Activated CD4-positive, alpha-beta T cell treated with anti-CD3 and anti-CD28 coated beads, Interleukin-2, Interleukin-6, amounts not matched to agents 100 ng/mL and 50 ng/mL, durations not matched to agents 16 hours and 8 hours (primary cell): ENCODE data around the gene MEGF11.

Experiments used
- DNase-seq: peaks from one replicate; pipeline ENCODE4 v3.0.0-alpha.2; 2020

The MEGF11 gene

GRCh38 chr15:65926899-65927298, 326.7 kb downstream of the MEGF11 start:
- peak; percentile 19 for DNase-seq

- DNase-seq: no peak
These were observed 327.1 kb downstream of the MEGF11 start for GRCh38 chr15:65926459-65926858.

GRCh38 chr15:65925338-65925737, 328.2 kb downstream of the MEGF11 start:
- no peak for DNase-seq

GRCh38 chr15:65924004-65924403, 329.5 kb downstream of the MEGF11 start:
- no peak for DNase-seq

GRCh38 chr15:65923264-65923663, 330.3 kb downstream of the MEGF11 start:
- DNase-seq: no peak

GRCh38 chr15:65922621-65923020, 330.9 kb downstream of the MEGF11 start:
- DNase-seq: no peak

- DNase-seq: no peak
These were observed 331.8 kb downstream of the MEGF11 start for GRCh38 chr15:65921780-65922179.

- DNase-seq: no peak
These were observed 332.7 kb downstream of the MEGF11 start for GRCh38 chr15:65920825-65921309.

- DNase-seq: no peak
These were observed 333.4 kb downstream of the MEGF11 start for GRCh38 chr15:65920121-65920520.

- no peak for DNase-seq
These were observed 334.2 kb downstream of the MEGF11 start for GRCh38 chr15:65919353-65919752.

GRCh38 chr15:65918945-65919344, 334.6 kb downstream of the MEGF11 start:
- no peak for DNase-seq

- DNase-seq: peak; percentile 58
These were observed 335.1 kb downstream of the MEGF11 start for GRCh38 chr15:65918357-65918920.

- DNase-seq: no peak
These were observed 335.6 kb downstream of the MEGF11 start for GRCh38 chr15:65917936-65918335.

- DNase-seq: no peak
These were observed 336.2 kb downstream of the MEGF11 start for GRCh38 chr15:65917407-65917756.

GRCh38 chr15:65916664-65917406, 336.7 kb downstream of the MEGF11 start:
- DNase-seq: peak; percentile 70

GRCh38 chr15:65916041-65916663, 337.4 kb downstream of the MEGF11 start:
- no peak for DNase-seq

- DNase-seq: no peak
These were observed 338.3 kb downstream of the MEGF11 start for GRCh38 chr15:65914981-65915925.

GRCh38 chr15:65914386-65914785, 339.2 kb downstream of the MEGF11 start:
- DNase-seq: no peak

GRCh38 chr15:65913631-65914199, 339.8 kb downstream of the MEGF11 start:
- no peak for DNase-seq

- DNase-seq: no peak
These were observed 341.3 kb downstream of the MEGF11 start for GRCh38 chr15:65912235-65912634.

GRCh38 chr15:65910341-65910740, 343.2 kb downstream of the MEGF11 start:
- no peak for DNase-seq

- no peak for DNase-seq
These were observed 343.7 kb downstream of the MEGF11 start for GRCh38 chr15:65909831-65910230.

GRCh38 chr15:65908876-65909275, 344.7 kb downstream of the MEGF11 start:
- DNase-seq: no peak
